ENCODE measurements around the gene GRP. TPM values are rescaled to one million over a fixed set of nuclear protein-coding genes. Genes with fewer than 3 reads are reported as not detected.

GRP gene
- total RNA-seq, 2 donors from 2014 or later = not detected

DNA sequence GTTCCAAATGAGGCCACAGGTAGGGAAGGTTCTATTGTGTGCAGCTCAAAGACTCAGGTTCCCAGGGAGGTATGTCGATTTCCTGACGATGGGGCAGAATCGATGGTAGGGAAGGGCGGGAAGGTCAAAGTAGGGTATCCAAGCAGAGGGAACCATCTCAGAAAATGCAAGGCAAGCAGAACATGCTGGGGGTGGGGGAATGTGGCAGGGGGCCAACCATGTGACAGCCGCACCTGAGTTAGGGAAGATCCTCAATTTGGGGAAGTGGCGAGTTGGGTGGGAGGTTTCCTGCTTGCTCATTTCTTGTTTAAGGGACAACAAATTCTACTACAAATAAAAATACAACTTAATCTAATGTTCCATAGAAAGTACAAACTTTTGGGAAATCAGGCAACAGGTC lies 21.7 kb upstream of the GRP start:
- Histone ChIP-seq H3K36me3 (no peaks in the 10 kb centered on the region), H3K27me3 (replicated peaks; ENCODE audit: insufficient read depth) (no peaks in the 10 kb centered on the region), H3K4me1 (ENCODE audit: control insufficient read depth in 1 of 2, low read depth in 2 of 2) (no peaks in the 10 kb centered on the region), H3K27ac (no peak overlapping the region), H3K9me3 (no peaks in the 10 kb centered on the region), H3K4me3 (no peak overlapping the region)
- DNase-seq (ENCODE audit: low spot score) (no peak), ATAC-seq (ENCODE audit: insufficient number of reproducible peaks, low FRiP score, low read depth) (no peak)
- TF ChIP-seq, protein P1, sequence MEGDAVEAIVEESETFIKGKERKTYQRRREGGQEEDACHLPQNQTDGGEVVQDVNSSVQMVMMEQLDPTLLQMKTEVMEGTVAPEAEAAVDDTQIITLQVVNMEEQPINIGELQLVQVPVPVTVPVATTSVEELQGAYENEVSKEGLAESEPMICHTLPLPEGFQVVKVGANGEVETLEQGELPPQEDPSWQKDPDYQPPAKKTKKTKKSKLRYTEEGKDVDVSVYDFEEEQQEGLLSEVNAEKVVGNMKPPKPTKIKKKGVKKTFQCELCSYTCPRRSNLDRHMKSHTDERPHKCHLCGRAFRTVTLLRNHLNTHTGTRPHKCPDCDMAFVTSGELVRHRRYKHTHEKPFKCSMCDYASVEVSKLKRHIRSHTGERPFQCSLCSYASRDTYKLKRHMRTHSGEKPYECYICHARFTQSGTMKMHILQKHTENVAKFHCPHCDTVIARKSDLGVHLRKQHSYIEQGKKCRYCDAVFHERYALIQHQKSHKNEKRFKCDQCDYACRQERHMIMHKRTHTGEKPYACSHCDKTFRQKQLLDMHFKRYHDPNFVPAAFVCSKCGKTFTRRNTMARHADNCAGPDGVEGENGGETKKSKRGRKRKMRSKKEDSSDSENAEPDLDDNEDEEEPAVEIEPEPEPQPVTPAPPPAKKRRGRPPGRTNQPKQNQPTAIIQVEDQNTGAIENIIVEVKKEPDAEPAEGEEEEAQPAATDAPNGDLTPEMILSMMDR (IDR thresholded peaks at IDR 0.05) = no peak

DNA sequence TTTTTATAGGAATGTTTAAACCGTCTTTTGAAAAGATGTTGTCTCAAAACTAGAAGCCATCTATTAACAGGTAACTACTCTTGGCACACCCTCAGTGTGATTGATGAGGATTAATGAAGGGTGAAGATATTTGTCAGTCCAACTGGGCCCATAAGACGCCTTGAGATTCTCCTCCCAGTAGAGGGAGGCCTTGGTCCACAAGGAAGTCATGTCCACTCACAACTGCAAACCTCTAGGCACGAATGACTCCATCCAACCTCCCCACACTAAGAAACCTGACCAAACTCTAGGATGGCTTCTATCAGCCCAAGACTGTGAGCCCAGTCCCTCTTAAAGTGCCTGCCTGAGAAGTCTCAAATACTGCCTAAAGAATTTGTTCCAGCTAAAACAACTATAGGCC lies 19.2 kb upstream of the GRP start:
- Histone ChIP-seq H3K36me3 (no peaks in the 10 kb centered on the region), H3K4me3 (no peak overlapping the region), H3K9me3 (no peaks in the 10 kb centered on the region), H3K27ac (no peak overlapping the region), H3K4me1 (ENCODE audit: control insufficient read depth in 1 of 2, low read depth in 2 of 2) (no peaks in the 10 kb centered on the region), H3K27me3 (replicated peaks; ENCODE audit: insufficient read depth) (no peaks in the 10 kb centered on the region)
- TF ChIP-seq, protein P1 (IDR thresholded peaks at IDR 0.05) = no peak
- DNase-seq (ENCODE audit: low spot score) = no peak
- no peak for ATAC-seq (ENCODE audit: insufficient number of reproducible peaks, low FRiP score, low read depth)

DNA sequence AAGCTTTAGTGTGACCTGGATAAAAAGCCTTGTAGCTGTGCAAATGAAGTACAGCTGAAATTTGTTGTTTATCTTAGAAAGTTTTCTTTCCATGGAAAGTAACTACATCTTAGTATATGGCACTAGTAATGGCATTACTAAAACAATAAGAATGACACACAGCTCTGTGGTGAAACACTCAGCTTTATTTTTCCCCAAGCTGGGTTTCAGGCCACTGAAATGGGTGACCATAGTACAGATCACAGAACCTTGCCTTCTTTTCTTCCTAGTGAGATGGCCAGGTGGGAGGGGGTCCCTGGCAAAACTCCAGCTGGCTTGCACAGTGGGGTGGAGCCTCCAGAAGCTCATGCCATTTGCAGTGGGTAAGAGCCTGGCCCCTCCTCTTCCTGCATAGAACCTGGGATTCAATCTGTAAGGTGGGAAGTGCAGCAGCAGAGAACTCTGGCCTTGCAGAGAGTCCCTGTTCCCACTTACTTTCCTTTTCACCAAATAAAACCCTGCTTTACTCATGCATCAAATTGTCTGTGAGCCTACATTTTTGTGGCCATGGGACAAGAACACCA lies 17.6 kb upstream of the GRP start:
- no peaks in the 10 kb centered on the region for H3K9me3 ChIP-seq
- H3K4me1 ChIP-seq (ENCODE audit: control insufficient read depth in 1 of 2, low read depth in 2 of 2) = no peaks in the 10 kb centered on the region
- no peaks in the 10 kb centered on the region for H3K27me3 ChIP-seq (replicated peaks; ENCODE audit: insufficient read depth)
- H3K36me3 ChIP-seq = no peaks in the 10 kb centered on the region
- ATAC-seq (ENCODE audit: insufficient number of reproducible peaks, low FRiP score, low read depth) (no peak), DNase-seq (ENCODE audit: low spot score) (no peak)
- no peak overlapping the region for H3K4me3 ChIP-seq
- TF ChIP-seq, protein P1 (IDR thresholded peaks at IDR 0.05) = no peak
- H3K27ac ChIP-seq = no peak overlapping the region

DNA sequence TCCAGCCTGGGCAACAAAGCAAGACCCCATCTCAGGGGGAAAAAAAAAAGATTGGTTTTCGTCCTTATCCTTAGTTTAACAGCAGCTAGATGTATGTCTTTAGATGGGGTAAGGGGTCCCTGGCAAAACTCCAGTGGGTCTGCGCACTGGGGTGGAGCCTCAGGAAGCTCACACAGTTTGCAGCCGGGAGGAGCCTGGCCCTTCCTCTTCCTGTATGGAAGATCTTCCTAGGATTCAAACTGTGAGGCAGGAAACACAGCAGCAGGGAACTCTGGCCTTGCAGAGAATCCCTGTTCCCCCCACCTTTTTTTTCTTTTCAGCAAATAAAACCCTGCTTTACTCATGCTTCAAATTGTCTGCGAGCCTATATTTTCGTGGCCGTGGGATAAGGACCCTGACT lies 12.5 kb upstream of the GRP start:
- ATAC-seq (ENCODE audit: insufficient number of reproducible peaks, low FRiP score, low read depth) = no peak
- Histone ChIP-seq H3K27me3 (replicated peaks; ENCODE audit: insufficient read depth) (no peaks in the 10 kb centered on the region), H3K4me3 (no peak overlapping the region), H3K4me1 (ENCODE audit: control insufficient read depth in 1 of 2, low read depth in 2 of 2) (no peaks in the 10 kb centered on the region), H3K36me3 (no peaks in the 10 kb centered on the region), H3K27ac (no peak overlapping the region), H3K9me3 (no peaks in the 10 kb centered on the region)
- no peak for DNase-seq (ENCODE audit: low spot score)
- TF ChIP-seq, protein P1 (IDR thresholded peaks at IDR 0.05) = no peak

DNA sequence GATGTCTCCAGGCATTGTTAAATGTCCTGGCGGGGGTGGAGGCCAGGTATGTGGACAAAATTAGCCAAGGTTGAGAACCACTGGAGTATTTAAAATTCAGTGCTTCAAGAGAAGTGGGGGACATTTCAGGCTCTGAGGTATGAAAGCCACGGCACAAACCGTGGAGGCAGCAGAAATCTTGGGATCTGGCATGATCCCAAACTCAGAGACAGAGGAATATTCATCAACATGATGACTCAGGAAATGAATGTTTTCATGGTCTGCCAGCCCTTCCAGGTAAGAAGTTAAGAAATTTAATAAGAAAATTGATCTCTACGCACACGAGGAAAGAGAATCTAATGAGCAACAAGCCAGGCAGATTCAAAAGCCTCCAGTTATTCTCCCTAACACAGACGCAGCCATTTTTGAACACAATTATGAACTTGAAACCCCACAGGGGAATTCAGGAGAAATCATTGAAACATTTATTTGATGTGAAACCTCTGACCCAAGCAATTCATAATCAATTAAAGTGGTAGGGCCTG lies 11.3 kb upstream of the GRP start:
- ATAC-seq (ENCODE audit: insufficient number of reproducible peaks, low FRiP score, low read depth) (no peak), DNase-seq (ENCODE audit: low spot score) (no peak)
- Histone ChIP-seq H3K4me1 (ENCODE audit: control insufficient read depth in 1 of 2, low read depth in 2 of 2) (no peaks in the 10 kb centered on the region), H3K27ac (no peak overlapping the region), H3K9me3 (no peaks in the 10 kb centered on the region), H3K36me3 (no peaks in the 10 kb centered on the region), H3K27me3 (replicated peaks; ENCODE audit: insufficient read depth) (no peaks in the 10 kb centered on the region), H3K4me3 (no peak overlapping the region)
- TF ChIP-seq, protein P1 (IDR thresholded peaks at IDR 0.05) = no peak

All from thoracic aorta (tissue), 2 donors.